HepG2 (cell line): ENCODE measurements around the gene SESN2. TPM values are rescaled to one million over a fixed set of nuclear protein-coding genes. Genes with fewer than 3 reads are reported as not detected.

ENCODE experiments used
- ATAC-seq: fragments of 200-7000 bp; cut with Tn5 transposase; 3 replicates; pipeline ENCODE4 v1.9.1; 2020; ENCODE audit warnings: mild to moderate bottlenecking, moderate library complexity
- BruUV-seq: library from RNA; stranded (reverse); fragments of 400-500 nt; replicated peaks from 2 replicates; lab custom pipeline; 2021; lab: Mats Ljungman, UMichigan
- CTCF ChIA-PET: fragments of 300-600 bp; formaldehyde crosslinking; extraction: SDS; loops from one replicate; lab custom pipeline; 2021; ENCODE audit warnings: low total read pairs, inconsistent platforms, low intra/inter-chr PET ratio; lab: Yijun Ruan, JAX
- POLR2A ChIA-PET: fragments of 350-600 bp; sonication (Branson Sonifier 250); formaldehyde crosslinking; loops from one replicate; lab custom pipeline; 2020; ENCODE audit warnings: antibody characterized with exemption, inconsistent platforms; lab: Yijun Ruan, JAX
- DNase-seq: peaks from one replicate; pipeline ENCODE4 v3.0.0-alpha.2; 2015; ENCODE audit warnings: low spot score
- FAIRE-seq: peaks from 3 replicates; lab custom pipeline; 2011; peaks lifted over from hg19 to GRCh38; lab: Jason Lieb, UNC
- H2AFZ ChIP-seq: one replicate; pipeline ENCODE4 v1.6.1; 2011; ENCODE audit warnings: low read length, inconsistent platforms
- H3K27ac ChIP-seq: fragments of 300-600 bp; 3 replicates; pipeline ENCODE4 v1.8.0; 2011; ENCODE audit warnings: mixed run types, mild to moderate bottlenecking, mixed read lengths, low read length, inconsistent platforms; ENCODE audit not compliant: insufficient read depth; ENCODE audit errors: extremely low read length
- H3K27me3 ChIP-seq, 2 experiments: fragments of 200-600 bp in 1 of 2; 2 replicates in 1 of 2; 3 replicates in 1 of 2; pipeline versions ENCODE4 v1.6.0 to v1.8.0; 2011; ENCODE audit warnings: low read length in 2 of 2, mild to moderate bottlenecking in 2 of 2, moderate library complexity in 2 of 2, inconsistent platforms in 1 of 2; ENCODE audit not compliant: insufficient read depth in 2 of 2, control insufficient read depth in 1 of 2
- H3K36me3 ChIP-seq, 2 experiments: fragments of 200-600 bp in 1 of 2; replicated peaks in 1 of 2; 2 replicates in 1 of 2; 3 replicates in 1 of 2; pipeline versions ENCODE4 v1.5.1 to v1.8.0; 2011; ENCODE audit warnings: low read length in 2 of 2, inconsistent platforms in 1 of 2; ENCODE audit not compliant: insufficient read depth in 2 of 2, control insufficient read depth in 1 of 2
- H3K4me1 ChIP-seq: 2 replicates; pipeline ENCODE4 v1.5.1; 2012; ENCODE audit warnings: low read length, inconsistent platforms; ENCODE audit not compliant: insufficient read depth
- H3K4me2 ChIP-seq: 2 replicates; pipeline ENCODE4 v1.6.0; 2011; ENCODE audit warnings: low read depth, low read length, inconsistent platforms
- H3K4me3 ChIP-seq, 3 experiments: fragments of 200-600 bp in 1 of 3; sonication (generic), shearing (Covaris generic) in 1 of 3; replicated peaks in 1 of 3; 2 replicates each; pipeline ENCODE4 v1.5.1; 2011 to 2016; ENCODE audit warnings: low read length in 3 of 3, inconsistent platforms in 2 of 3, low read depth in 2 of 3, mild to moderate bottlenecking in 2 of 3, control low read depth in 1 of 3, mixed read lengths in 1 of 3; ENCODE audit not compliant: insufficient read depth in 1 of 3
- H3K79me2 ChIP-seq: one replicate; pipeline ENCODE4 v1.6.1; 2011; ENCODE audit warnings: low read length, inconsistent platforms; ENCODE audit not compliant: insufficient read depth
- H3K9ac ChIP-seq: 2 replicates; pipeline ENCODE4 v1.6.0; 2011; ENCODE audit warnings: mild to moderate bottlenecking, low read depth, low read length, inconsistent platforms; ENCODE audit not compliant: insufficient read depth
- H3K9me3 ChIP-seq: 2 replicates; pipeline ENCODE4 v1.5.1; 2012; ENCODE audit warnings: mild to moderate bottlenecking, low read length
- H4K20me1 ChIP-seq: 2 replicates; pipeline ENCODE4 v1.6.0; 2011; ENCODE audit warnings: inconsistent platforms, mild to moderate bottlenecking, low read length, moderate library complexity; ENCODE audit not compliant: insufficient read depth
- ASH2L ChIP-seq: fragments of 300-600, 200-600 bp; sonication (generic); IDR thresholded peaks from 2 replicates; pipeline ENCODE4 v1.7.0; 2017; ENCODE audit warnings: low read depth, mild to moderate bottlenecking, moderate library complexity, mixed read lengths, low read length; ENCODE audit not compliant: insufficient read length
- MAX ChIP-seq: IDR thresholded peaks from 2 replicates; pipeline ENCODE4 v1.6.1; 2012; ENCODE audit warnings: inconsistent platforms
- MIER2 ChIP-seq: IDR thresholded peaks from 2 replicates; pipeline ENCODE4 v1.6.1; 2016; ENCODE audit warnings: missing biosample characterization, missing genetic modification reagents
- MNT ChIP-seq: fragments of 450-650 bp; IDR thresholded peaks from 2 replicates; pipeline ENCODE4 v1.6.1; 2016
- SRF ChIP-seq: IDR thresholded peaks from 2 replicates; pipeline ENCODE4 v1.6.1; 2011; ENCODE audit warnings: mild to moderate bottlenecking, low read depth, low read length, moderate library complexity
- XRCC5 ChIP-seq: fragments of 200-400 bp; formaldehyde crosslinking; optimal IDR thresholded peaks from 2 replicates; pipeline ENCODE3; 2017; ENCODE audit warnings: mild to moderate bottlenecking, low read length
- ZBTB40 ChIP-seq, 2 experiments: fragments of 450-650 bp in 1 of 2; sonication (generic) in 1 of 2; formaldehyde crosslinking in 1 of 2; IDR thresholded peaks; 2 replicates each; pipeline versions ENCODE4 v1.6.1 to v1.8.0; 2016 to 2022; ENCODE audit warnings: antibody characterized with exemption in 1 of 2, mild to moderate bottlenecking in 1 of 2, missing genetic modification reagents in 1 of 2
- ZMYM4 ChIP-seq: sonication (generic); formaldehyde crosslinking; IDR thresholded peaks from 2 replicates; pipeline ENCODE4 v1.8.1; 2023; ENCODE audit warnings: mild to moderate bottlenecking, missing genetic modification reagents
- ZNF800 ChIP-seq: sonication (generic); formaldehyde crosslinking; IDR thresholded peaks from 2 replicates; pipeline ENCODE4 v1.4.0; 2020; ENCODE audit warnings: missing genetic modification reagents
- WGBS: methylation state at CpG from one replicate; pipeline ENCODE4 v1.1.6; 2017; ENCODE audit warnings: low lambda C conversion rate; 5-methylcytosine and 5-hydroxymethylcytosine counted together
- in situ Hi-C: cut with HindIII; loops from 2 replicates; pipeline ENCODE4 v1.10.0; 2017; ENCODE audit warnings: low pct_unique_long_range_greater_than_20kb; ENCODE audit not compliant: extremely low pct_ligation_motif_present
- intact Hi-C: fragments of 100-400 bp; cut with micrococcal nuclease; formaldehyde crosslinking; loops from one replicate; pipeline ENCODE4 v1.10.0; 2022; ENCODE audit not compliant: unreplicated experiment
- polyA plus RNA-seq, 8 experiments: library from polyadenylated mRNA; depleted of rRNA in 3 of 8; stranded (reverse) in 7 of 8; unstranded in 1 of 8; fragments of >200 nt; fragmentation: Illumina TruSeq in 4 of 8; extraction: Trizol in 4 of 8; gene quantifications; 2 replicates each; pipeline versions ENCODE4 v1.2.1 to v1.2.3, GENCODE V29; 2011 to 2016; ENCODE audit warnings: low read depth in 4 of 8, missing spikeins in 1 of 8, mixed read lengths in 1 of 8; ENCODE audit not compliant: insufficient read depth in 1 of 8
- total RNA-seq, 5 experiments: library from RNA; depleted of rRNA; stranded (reverse); fragments of >200 nt; fragmentation: Illumina TruSeq; extraction: Trizol; gene quantifications; 2 replicates each; pipeline ENCODE4 v1.2.3, GENCODE V29; 2016; ENCODE audit warnings: low read depth in 1 of 5

SESN2 gene
- total and polyA plus RNA-seq, 2 of the 13 experiments (the other 11 are each of a cell fraction or from before 2014, with no cell fraction given) = 13.2 to 19.1 TPM

- TF ChIP-seq ZBTB40 (IDR thresholded peaks at IDR 0.05) = no peak
- TF ChIP-seq ZBTB40 (CRISPR knock-in tag; IDR thresholded peaks at IDR 0.05) = no peak
- 0 out of 2 replicates have a peak, but pooled peaks have one; percentile 27 for TF ChIP-seq MAX
Measured at GRCh38 chr1:28290851-28291250, 31.5 kb downstream of the SESN2 start (continued).

- H3K27me3 ChIP-seq = no peaks in the 10 kb centered on the region
- no peaks in the 10 kb centered on the region for H3K79me2 ChIP-seq
- no peak overlapping the region for H3K27ac ChIP-seq
- 42% methylated on average over 6 of the region's 6 CpGs for WGBS
- no peaks in the 10 kb centered on the region for H3K36me3 ChIP-seq
- peak overlapping the region; percentile 29; the same call in 1 of the 2 replicates for H3K4me2 ChIP-seq
- ATAC-seq = no peak
- DNase-seq = no peak
- POLR2A ChIA-PET = interaction anchor here (1.3 kb wide), 1 partner anchor 22 kb away, joined by 5 read pairs; no protein-coding TSS in a partner anchor
- no TSS peak for BruUV-seq
- in situ Hi-C loops = no loop called here
- intact Hi-C loops = no loop called here
- H2AFZ ChIP-seq = peak overlapping the region; percentile 33
- no peak overlapping the region for H3K4me3 ChIP-seq
- H4K20me1 ChIP-seq = no peaks in the 10 kb centered on the region
- no peak for FAIRE-seq
- no peak overlapping the region for H3K9ac ChIP-seq
- CTCF ChIA-PET = no interaction called here
- peaks cover 51% of the 10 kb centered on the region for H3K4me1 ChIP-seq
- H3K9me3 ChIP-seq = no peaks in the 10 kb centered on the region
- TF ChIP-seq ZMYM4 = no peak
- TF ChIP-seq ASH2L = no peak
- no peak for TF ChIP-seq MIER2
- TF ChIP-seq XRCC5 = no peak
- TF ChIP-seq ZNF800 = no peak
- TF ChIP-seq MNT = no peak
- no peak for TF ChIP-seq SRF
Measured at GRCh38 chr1:28291711-28292110, 32.4 kb downstream of the SESN2 start.
